ENCODE measurements around the gene YWHAH. TPM values are rescaled to one million over a fixed set of nuclear protein-coding genes. Genes with fewer than 3 reads are reported as not detected.

Gene YWHAH
- total RNA-seq, 1 experiment from 2014 or later: 64.2 TPM

DNA sequence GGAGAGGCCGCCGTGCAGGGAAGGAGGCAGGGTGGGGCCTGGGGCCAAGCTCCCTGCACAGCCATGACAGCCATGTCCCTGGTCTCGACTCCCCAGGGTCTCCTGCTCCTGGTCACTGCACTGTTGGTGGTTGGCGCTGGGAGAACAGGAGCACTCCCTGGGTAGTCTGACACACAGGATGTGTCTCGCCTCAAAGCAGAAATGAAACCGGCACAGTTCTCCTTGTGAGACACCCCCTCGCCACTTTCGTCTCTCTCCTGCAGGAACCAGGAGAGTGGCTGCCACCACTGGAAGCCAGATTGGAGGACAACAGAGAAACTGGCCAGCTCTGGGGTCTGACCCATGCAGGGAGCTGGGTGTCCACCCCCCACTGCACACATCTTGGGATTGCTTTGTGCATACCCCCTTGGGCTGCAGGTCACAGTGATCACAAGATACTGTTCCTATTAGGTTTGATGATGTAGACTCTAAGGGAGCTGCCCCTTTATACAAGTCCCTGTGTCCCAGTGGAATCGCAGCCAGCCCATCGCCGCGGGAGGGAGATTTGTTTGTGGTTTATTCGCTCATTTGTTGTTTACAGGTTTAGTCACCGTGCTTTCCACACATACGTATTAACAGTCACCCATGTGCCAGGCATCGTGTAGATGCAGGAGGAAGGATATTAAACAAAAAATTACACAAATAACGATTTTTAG, 27.0 kb upstream of the YWHAH start:
- TF ChIP-seq, protein P1, sequence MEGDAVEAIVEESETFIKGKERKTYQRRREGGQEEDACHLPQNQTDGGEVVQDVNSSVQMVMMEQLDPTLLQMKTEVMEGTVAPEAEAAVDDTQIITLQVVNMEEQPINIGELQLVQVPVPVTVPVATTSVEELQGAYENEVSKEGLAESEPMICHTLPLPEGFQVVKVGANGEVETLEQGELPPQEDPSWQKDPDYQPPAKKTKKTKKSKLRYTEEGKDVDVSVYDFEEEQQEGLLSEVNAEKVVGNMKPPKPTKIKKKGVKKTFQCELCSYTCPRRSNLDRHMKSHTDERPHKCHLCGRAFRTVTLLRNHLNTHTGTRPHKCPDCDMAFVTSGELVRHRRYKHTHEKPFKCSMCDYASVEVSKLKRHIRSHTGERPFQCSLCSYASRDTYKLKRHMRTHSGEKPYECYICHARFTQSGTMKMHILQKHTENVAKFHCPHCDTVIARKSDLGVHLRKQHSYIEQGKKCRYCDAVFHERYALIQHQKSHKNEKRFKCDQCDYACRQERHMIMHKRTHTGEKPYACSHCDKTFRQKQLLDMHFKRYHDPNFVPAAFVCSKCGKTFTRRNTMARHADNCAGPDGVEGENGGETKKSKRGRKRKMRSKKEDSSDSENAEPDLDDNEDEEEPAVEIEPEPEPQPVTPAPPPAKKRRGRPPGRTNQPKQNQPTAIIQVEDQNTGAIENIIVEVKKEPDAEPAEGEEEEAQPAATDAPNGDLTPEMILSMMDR (IDR thresholded peaks at IDR 0.05; ENCODE audit: unreplicated experiment): no peak
- Mint-ChIP-seq H3K4me3 (ENCODE audit: unreplicated experiment) (no peak overlapping the region), H3K9me3 (ENCODE audit: unreplicated experiment) (no peaks in the 10 kb centered on the region), H3K4me1 (ENCODE audit: insufficient read depth, unreplicated experiment) (no peaks in the 10 kb centered on the region), H3K36me3 (ENCODE audit: insufficient read depth, unreplicated experiment) (no peaks in the 10 kb centered on the region), H3K27ac (ENCODE audit: low read depth, unreplicated experiment) (no peak overlapping the region), H3K27me3 (ENCODE audit: insufficient read depth, unreplicated experiment) (no peaks in the 10 kb centered on the region)
- CTCF ChIA-PET: interaction anchor here (1.1 kb wide), 1 partner anchor 14 kb away, joined by 4 read pairs; no protein-coding TSS in a partner anchor
- no TSS peak for BruUV-seq (replicated peaks)
- intact Hi-C loops (cut with micrococcal nuclease): no loop called here
- no peak for DNase-seq (ENCODE audit: unreplicated experiment)
- POLR2A ChIA-PET: no interaction called here

DNA sequence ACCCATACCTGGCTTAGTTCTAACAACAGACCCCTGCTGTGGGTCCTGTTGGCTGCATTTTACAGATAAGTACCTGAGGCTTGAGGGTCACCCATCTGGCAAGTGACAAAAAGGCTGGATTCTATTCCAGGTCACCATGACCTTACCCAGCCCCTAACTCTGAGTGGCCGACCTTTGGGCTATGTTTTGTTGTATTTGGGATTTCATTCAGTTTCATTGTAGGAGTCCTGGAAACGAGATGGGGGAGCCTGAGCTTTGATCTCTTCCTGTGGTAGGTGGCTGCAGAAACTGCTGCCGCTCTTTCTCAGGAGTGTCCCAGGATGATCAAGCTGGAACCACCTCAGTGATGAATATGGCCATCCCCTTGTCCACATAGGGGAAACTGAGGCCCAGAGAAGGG, 24.6 kb upstream of the YWHAH start:
- peaks cover 2% of the 10 kb centered on the region for H3K27me3 Mint-ChIP-seq (ENCODE audit: insufficient read depth, unreplicated experiment)
- no peak overlapping the region for H3K4me3 Mint-ChIP-seq (ENCODE audit: unreplicated experiment)
- TF ChIP-seq, protein P1 (IDR thresholded peaks at IDR 0.05; ENCODE audit: unreplicated experiment): no peak
- H3K27ac Mint-ChIP-seq (ENCODE audit: low read depth, unreplicated experiment): no peak overlapping the region
- BruUV-seq (replicated peaks): no TSS peak
- no peak for DNase-seq (ENCODE audit: unreplicated experiment)
- peaks cover under 1% of the 10 kb centered on the region for H3K9me3 Mint-ChIP-seq (ENCODE audit: unreplicated experiment)
- no peaks in the 10 kb centered on the region for H3K36me3 Mint-ChIP-seq (ENCODE audit: insufficient read depth, unreplicated experiment)
- no peaks in the 10 kb centered on the region for H3K4me1 Mint-ChIP-seq (ENCODE audit: insufficient read depth, unreplicated experiment)
- ChIA-PET CTCF (interaction anchor here (1.5 kb wide), 1 partner anchor 26 kb away, joined by 6 read pairs; no protein-coding TSS in a partner anchor), POLR2A (no interaction called here)
- intact Hi-C loops (cut with micrococcal nuclease): no loop called here

DNA sequence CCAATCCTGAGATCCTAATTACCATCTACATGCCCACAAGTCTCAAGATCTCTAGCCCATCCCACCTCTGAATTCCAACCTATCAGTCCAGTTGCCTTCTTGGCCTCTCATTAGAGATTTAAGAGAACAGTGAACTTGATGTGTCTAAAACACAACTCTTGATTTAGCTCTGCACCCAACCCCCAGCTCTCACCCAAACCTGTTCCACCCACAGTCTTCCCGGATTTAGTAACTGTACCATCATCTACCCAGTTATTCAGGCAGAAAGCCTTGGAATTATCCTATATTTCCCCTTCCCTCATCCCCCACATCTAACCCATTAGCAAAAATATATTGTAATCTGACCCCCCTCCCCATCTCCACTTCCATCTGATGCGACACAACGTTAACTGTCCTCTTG, 24.0 kb upstream of the YWHAH start:
- H3K4me1 Mint-ChIP-seq (ENCODE audit: insufficient read depth, unreplicated experiment): no peaks in the 10 kb centered on the region
- TF ChIP-seq, protein P1 (IDR thresholded peaks at IDR 0.05; ENCODE audit: unreplicated experiment): no peak
- H3K4me3 Mint-ChIP-seq (ENCODE audit: unreplicated experiment): no peak overlapping the region
- no TSS peak for BruUV-seq (replicated peaks)
- ChIA-PET CTCF (no interaction called here), POLR2A (no interaction called here)
- no peak for DNase-seq (ENCODE audit: unreplicated experiment)
- peaks cover 8% of the 10 kb centered on the region for H3K27me3 Mint-ChIP-seq (ENCODE audit: insufficient read depth, unreplicated experiment)
- H3K27ac Mint-ChIP-seq (ENCODE audit: low read depth, unreplicated experiment): no peak overlapping the region
- H3K9me3 Mint-ChIP-seq (ENCODE audit: unreplicated experiment): peaks cover 7% of the 10 kb centered on the region
- no peaks in the 10 kb centered on the region for H3K36me3 Mint-ChIP-seq (ENCODE audit: insufficient read depth, unreplicated experiment)
- intact Hi-C loops (cut with micrococcal nuclease): no loop called here

DNA sequence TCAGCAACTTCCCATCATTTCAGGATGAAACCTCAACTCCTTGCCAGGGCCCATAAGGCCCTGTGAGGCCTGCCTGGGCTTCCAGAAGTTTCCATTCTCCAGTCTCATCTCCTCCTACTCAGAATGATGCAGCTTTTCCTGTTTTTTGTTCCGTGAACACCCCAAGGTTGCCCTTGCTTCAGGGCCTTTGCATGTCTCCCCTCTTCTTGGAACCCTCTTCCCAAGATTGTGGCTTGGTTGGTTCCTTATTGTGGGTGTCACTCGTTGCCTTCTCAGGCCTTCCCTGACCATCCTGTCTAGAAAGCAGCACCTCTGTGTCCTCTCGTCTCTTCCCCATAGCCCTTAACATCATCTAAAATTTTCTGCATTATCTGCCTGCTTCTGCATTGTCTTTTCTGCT, 23.2 kb upstream of the YWHAH start:
- Mint-ChIP-seq H3K4me1 (ENCODE audit: insufficient read depth, unreplicated experiment) (no peaks in the 10 kb centered on the region), H3K36me3 (ENCODE audit: insufficient read depth, unreplicated experiment) (no peaks in the 10 kb centered on the region), H3K27me3 (ENCODE audit: insufficient read depth, unreplicated experiment) (peaks cover 11% of the 10 kb centered on the region), H3K27ac (ENCODE audit: low read depth, unreplicated experiment) (no peak overlapping the region), H3K4me3 (ENCODE audit: unreplicated experiment) (no peak overlapping the region), H3K9me3 (ENCODE audit: unreplicated experiment) (peaks cover 8% of the 10 kb centered on the region)
- no TSS peak for BruUV-seq (replicated peaks)
- POLR2A ChIA-PET: interaction anchor here (0.7 kb wide), 1 partner anchor 854 kb away, joined by 3 read pairs; no protein-coding TSS in a partner anchor
- CTCF ChIA-PET: no interaction called here
- no peak for DNase-seq (ENCODE audit: unreplicated experiment)
- TF ChIP-seq, protein P1 (IDR thresholded peaks at IDR 0.05; ENCODE audit: unreplicated experiment): no peak
- intact Hi-C loops (cut with micrococcal nuclease): no loop called here

Data from MCF 10A (cell line).